PFSK-1 (cell line): Measurements from ENCODE around the gene TKFC.

Experiments used
- FOXP2 ChIP-seq: optimal IDR thresholded peaks from 2 replicates; pipeline ENCODE3; 2011; ENCODE audit warnings: borderline replicate concordance, control low read depth, inconsistent platforms; ENCODE audit not compliant: insufficient read depth; ENCODE audit errors: extremely low read length, extremely low read depth
- POLR2AphosphoS5 ChIP-seq: IDR thresholded peaks from 2 replicates; pipeline ENCODE4 v1.6.1; 2012; ENCODE audit warnings: low read depth, mild to moderate bottlenecking, control low read depth, low read length, moderate library complexity
- REST ChIP-seq, 2 experiments: IDR thresholded peaks; 2 replicates each; pipeline versions ENCODE4 v1.6.1 to v1.8.0; 2011 to 2012; ENCODE audit warnings: low read depth in 2 of 2, low read length in 2 of 2, control low read depth in 1 of 2, inconsistent platforms in 1 of 2, mild to moderate bottlenecking in 1 of 2, moderate library complexity in 1 of 2; ENCODE audit not compliant: insufficient read depth in 1 of 2
- SIN3A ChIP-seq: IDR thresholded peaks from 2 replicates; pipeline ENCODE4 v1.6.1; 2012; ENCODE audit warnings: mild to moderate bottlenecking, low read length, moderate library complexity, borderline replicate concordance; ENCODE audit not compliant: insufficient read depth
- TAF1 ChIP-seq: IDR thresholded peaks from 2 replicates; pipeline ENCODE4 v1.6.1; 2012; ENCODE audit warnings: low read length, control low read depth, borderline replicate concordance; ENCODE audit not compliant: insufficient read depth

The TKFC gene

GRCh38 chr11:61328351-61328750, 4.7 kb upstream of the TKFC start:
- TF ChIP-seq SIN3A, result no peak
- no peak for TF ChIP-seq FOXP2
- TF ChIP-seq POLR2AphosphoS5, result no peak
- no peak for TF ChIP-seq REST (IDR thresholded peaks at IDR 0.05; ENCODE audit: insufficient read depth in 1 of 2, low read depth in 2 of 2, low read length in 2 of 2)
- TF ChIP-seq TAF1, result no peak

- TF ChIP-seq REST (IDR thresholded peaks at IDR 0.05; ENCODE audit: insufficient read depth in 1 of 2, low read depth in 2 of 2, low read length in 2 of 2) (no peak), FOXP2 (no peak), TAF1 (no peak), POLR2AphosphoS5 (no peak), SIN3A (no peak)
Measured at GRCh38 chr11:61329871-61330270, 3.2 kb upstream of the TKFC start.

GRCh38 chr11:61331651-61332050, 1.4 kb upstream of the TKFC start:
- TF ChIP-seq FOXP2 (no peak), TAF1 (no peak), POLR2AphosphoS5 (no peak), REST (IDR thresholded peaks at IDR 0.05; ENCODE audit: insufficient read depth in 1 of 2, low read depth in 2 of 2, low read length in 2 of 2) (no peak), SIN3A (no peak)

- TF ChIP-seq TAF1, result no peak
- TF ChIP-seq FOXP2, result no peak
- no peak for TF ChIP-seq POLR2AphosphoS5
Measured at GRCh38 chr11:61332281-61332796, 689 bp upstream of the TKFC start.

- TF ChIP-seq REST (IDR thresholded peaks at IDR 0.05; ENCODE audit: insufficient read depth in 1 of 2, low read depth in 2 of 2, low read length in 2 of 2), result no peak
- no peak for TF ChIP-seq FOXP2
- TF ChIP-seq SIN3A, result no peak
- TF ChIP-seq POLR2AphosphoS5, result no peak
- no peak for TF ChIP-seq TAF1
Measured at GRCh38 chr11:61333550-61334433, 764 bp downstream of the TKFC start.
